ENCODE results near the gene FBXO47. TPM values are rescaled to one million over a fixed set of nuclear protein-coding genes. Genes with fewer than 3 reads are reported as not detected.
"Not testable (repeated sequence)": the region's sequence is repeated elsewhere in the genome, so short reads cannot be mapped to it uniquely, and the experiment has no call there.

FBXO47 gene
- total RNA-seq, 1 donor from 2014 or later = not detected

- intact Hi-C loops (cut with micrococcal nuclease); DNase-seq: not testable (repeated sequence)
Measured at GRCh38 chr17:38930782-38931181, 36.4 kb downstream of the FBXO47 start.

GRCh38 chr17:38926293-38927070 is 40.7 kb downstream of the FBXO47 start:
- intact Hi-C loops (cut with micrococcal nuclease) = no loop called here
- ATAC-seq = no peak
- no peak for DNase-seq

More at GRCh38 chr17:38930782-38931181, 36.4 kb downstream of the FBXO47 start:
- ATAC-seq = not testable (repeated sequence)

GRCh38 chr17:38925263-38925995 is 41.8 kb downstream of the FBXO47 start, which contains the start of gene LASP1NB:
Gene LASP1NB (plus strand): TSS chr17:38925614.
- intact Hi-C loops (cut with micrococcal nuclease) = no loop called here
- peak; percentile 14 for ATAC-seq
- peak; percentile 59 for DNase-seq

- DNase-seq = peak; percentile 47
- ATAC-seq = peak; percentile 66
- intact Hi-C loops (cut with micrococcal nuclease) = no loop called here
Measured at GRCh38 chr17:38922538-38923297, 44.5 kb downstream of the FBXO47 start.

- no peak for ATAC-seq
- intact Hi-C loops (cut with micrococcal nuclease) = no loop called here
- no peak for DNase-seq
Measured at GRCh38 chr17:38921756-38922411, 45.3 kb downstream of the FBXO47 start.

- intact Hi-C loops (cut with micrococcal nuclease) = no loop called here
- ATAC-seq (peak; percentile 40), DNase-seq (no peak)
Measured at GRCh38 chr17:38920374-38921291, 46.6 kb downstream of the FBXO47 start.

- intact Hi-C loops (cut with micrococcal nuclease) = no loop called here
- DNase-seq (no peak), ATAC-seq (no peak)
Measured at GRCh38 chr17:38919316-38920078, 47.7 kb downstream of the FBXO47 start.

- intact Hi-C loops (cut with micrococcal nuclease) = no loop called here
- ATAC-seq (no peak), DNase-seq (no peak)
Measured at GRCh38 chr17:38918916-38919315, 48.3 kb downstream of the FBXO47 start.

GRCh38 chr17:38918129-38918913 is 48.9 kb downstream of the FBXO47 start:
- ATAC-seq (no peak), DNase-seq (no peak)
- intact Hi-C loops (cut with micrococcal nuclease) = no loop called here

GRCh38 chr17:38917259-38917658 is 49.9 kb downstream of the FBXO47 start:
- DNase-seq (no peak), ATAC-seq (no peak)
- intact Hi-C loops (cut with micrococcal nuclease) = no loop called here

GRCh38 chr17:38916771-38917170 is 50.4 kb downstream of the FBXO47 start:
- DNase-seq (no peak), ATAC-seq (no peak)

GRCh38 chr17:38915639-38915995 is 51.6 kb downstream of the FBXO47 start:
- DNase-seq (no peak), ATAC-seq (no peak)
- intact Hi-C loops (cut with micrococcal nuclease) = no loop called here

More at GRCh38 chr17:38916771-38917170, 50.4 kb downstream of the FBXO47 start:
- intact Hi-C loops (cut with micrococcal nuclease) = no loop called here

GRCh38 chr17:38914741-38915638 is 52.2 kb downstream of the FBXO47 start:
- DNase-seq (no peak), ATAC-seq (no peak)
- intact Hi-C loops (cut with micrococcal nuclease) = no loop called here

GRCh38 chr17:38912221-38912813 is 54.9 kb downstream of the FBXO47 start:
- ATAC-seq = peak; percentile 70
- intact Hi-C loops (cut with micrococcal nuclease) = no loop called here

GRCh38 chr17:38911731-38912081 is 55.5 kb downstream of the FBXO47 start:
- ATAC-seq; DNase-seq; intact Hi-C loops (cut with micrococcal nuclease): not testable (repeated sequence)

More at GRCh38 chr17:38912221-38912813, 54.9 kb downstream of the FBXO47 start:
- peak; percentile 81 for DNase-seq
